ENCODE data around the gene UNC5B. TPM values are rescaled to one million over a fixed set of nuclear protein-coding genes. Genes with fewer than 3 reads are reported as not detected.
A peak's percentile ranks its signal among the peaks of the same experiment; 100 is the strongest.
"Not testable (repeated sequence)": the region's sequence is repeated elsewhere in the genome, so short reads cannot be mapped to it uniquely, and the experiment has no call there.

The UNC5B gene
- total RNA-seq, 1 donor from 2014 or later = not detected

DNA sequence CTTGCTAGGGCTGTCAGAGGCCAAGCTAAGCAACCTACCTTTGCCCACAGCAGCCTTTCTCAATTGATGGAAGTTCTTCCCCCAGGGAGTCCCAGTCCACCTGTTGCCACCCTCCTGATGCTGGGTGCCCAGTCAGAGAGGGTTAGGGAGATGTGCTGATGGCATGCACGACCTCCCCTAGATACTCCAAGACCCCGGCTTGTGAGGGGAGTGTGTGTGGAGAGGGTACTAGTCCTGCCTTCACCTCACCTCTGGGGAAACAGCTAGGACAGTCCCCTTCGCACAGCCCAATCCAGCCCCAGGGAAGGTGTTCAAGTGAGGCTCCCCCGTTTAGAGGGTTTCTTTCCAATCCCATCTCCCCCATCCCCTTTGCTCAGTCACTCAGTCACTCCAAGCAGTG, 1.3 kb upstream of the UNC5B start:
- DNase-seq (ENCODE audit: low spot score) = no peak
- H3K27ac Mint-ChIP-seq = no peak overlapping the region
- intact Hi-C loops (cut with micrococcal nuclease) = no loop called here

DNA sequence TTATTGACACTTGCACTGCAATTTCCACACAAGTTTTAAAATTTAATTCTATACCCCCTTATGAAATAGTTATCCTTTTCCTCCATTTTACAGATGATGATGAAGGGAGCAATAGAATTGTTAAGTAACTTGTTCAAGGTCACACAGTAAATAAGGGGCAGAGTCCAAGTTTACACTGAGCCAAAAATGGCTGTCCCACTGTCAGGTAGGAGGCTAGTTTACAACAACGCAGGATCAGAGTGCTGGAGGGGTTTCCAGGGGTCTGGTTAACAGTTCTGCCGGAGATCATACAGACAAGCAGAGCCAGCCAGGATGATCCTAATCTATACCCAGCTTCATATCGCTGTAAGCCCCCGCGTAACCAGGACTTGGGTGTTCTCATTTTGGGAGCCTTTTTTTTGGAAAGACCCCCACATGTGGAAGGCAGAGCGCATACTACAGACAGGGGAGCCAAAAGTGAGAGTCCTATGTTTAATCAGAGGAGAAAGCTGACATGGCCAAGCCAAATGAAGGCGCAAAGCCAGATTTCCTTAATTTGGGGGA, 524 bp upstream of the UNC5B start:
- H3K27me3 Mint-ChIP-seq (ENCODE audit: low read depth) = peaks cover 73% of the 10 kb centered on the region
- H3K27ac Mint-ChIP-seq = no peak overlapping the region
- no peaks in the 10 kb centered on the region for H3K4me1 Mint-ChIP-seq (ENCODE audit: low read depth)
- no peaks in the 10 kb centered on the region for H3K36me3 Mint-ChIP-seq (ENCODE audit: low read depth)
- no peak for DNase-seq (ENCODE audit: low spot score)
- H3K9me3 Mint-ChIP-seq = no peaks in the 10 kb centered on the region
- H3K4me3 Mint-ChIP-seq (ENCODE audit: low read depth) = no peak overlapping the region
- intact Hi-C loops (cut with micrococcal nuclease) = no loop called here

More for the DNA sequence above, 1.3 kb upstream of the UNC5B start:
- no peaks in the 10 kb centered on the region for H3K36me3 Mint-ChIP-seq (ENCODE audit: low read depth)
- no peak overlapping the region for H3K4me3 Mint-ChIP-seq (ENCODE audit: low read depth)
- H3K4me1 Mint-ChIP-seq (ENCODE audit: low read depth) = no peaks in the 10 kb centered on the region
- no peaks in the 10 kb centered on the region for H3K9me3 Mint-ChIP-seq
- peaks cover 70% of the 10 kb centered on the region for H3K27me3 Mint-ChIP-seq (ENCODE audit: low read depth)

DNA sequence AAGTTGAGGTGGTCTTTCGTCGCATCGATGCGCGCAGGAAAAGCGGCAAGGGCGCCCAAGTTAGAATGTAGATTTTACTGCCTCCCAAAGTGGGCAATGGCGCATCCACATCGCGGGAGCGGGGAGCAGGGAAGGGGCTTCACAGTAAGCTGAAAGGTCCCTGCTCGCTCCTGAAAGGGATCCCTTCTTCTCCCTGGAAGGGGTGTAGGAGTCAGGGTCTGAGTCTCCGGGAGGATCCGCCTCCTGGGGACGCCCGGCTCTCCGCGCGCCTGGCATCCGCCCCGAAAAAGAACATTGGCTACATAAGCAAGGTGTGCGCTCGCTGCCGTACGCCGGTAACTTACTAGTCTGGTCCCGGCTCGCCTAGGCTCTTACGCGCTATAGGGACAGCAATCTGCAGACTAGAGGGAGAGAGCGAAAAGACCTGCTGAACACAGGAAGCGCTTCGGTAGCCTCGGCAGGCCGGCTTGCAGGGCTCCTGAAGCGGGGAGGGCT, 804 bp downstream of the UNC5B start:
- intact Hi-C loops (cut with micrococcal nuclease) = no loop called here
- peaks cover 73% of the 10 kb centered on the region for H3K27me3 Mint-ChIP-seq (ENCODE audit: low read depth)
- peak; percentile 19 for DNase-seq (ENCODE audit: low spot score)
- no peaks in the 10 kb centered on the region for H3K9me3 Mint-ChIP-seq
- peaks cover 4% of the 10 kb centered on the region for H3K4me1 Mint-ChIP-seq (ENCODE audit: low read depth)
- peak overlapping the region; percentile 17 for H3K4me3 Mint-ChIP-seq (ENCODE audit: low read depth)
- no peaks in the 10 kb centered on the region for H3K36me3 Mint-ChIP-seq (ENCODE audit: low read depth)
- no peak overlapping the region for H3K27ac Mint-ChIP-seq

DNA sequence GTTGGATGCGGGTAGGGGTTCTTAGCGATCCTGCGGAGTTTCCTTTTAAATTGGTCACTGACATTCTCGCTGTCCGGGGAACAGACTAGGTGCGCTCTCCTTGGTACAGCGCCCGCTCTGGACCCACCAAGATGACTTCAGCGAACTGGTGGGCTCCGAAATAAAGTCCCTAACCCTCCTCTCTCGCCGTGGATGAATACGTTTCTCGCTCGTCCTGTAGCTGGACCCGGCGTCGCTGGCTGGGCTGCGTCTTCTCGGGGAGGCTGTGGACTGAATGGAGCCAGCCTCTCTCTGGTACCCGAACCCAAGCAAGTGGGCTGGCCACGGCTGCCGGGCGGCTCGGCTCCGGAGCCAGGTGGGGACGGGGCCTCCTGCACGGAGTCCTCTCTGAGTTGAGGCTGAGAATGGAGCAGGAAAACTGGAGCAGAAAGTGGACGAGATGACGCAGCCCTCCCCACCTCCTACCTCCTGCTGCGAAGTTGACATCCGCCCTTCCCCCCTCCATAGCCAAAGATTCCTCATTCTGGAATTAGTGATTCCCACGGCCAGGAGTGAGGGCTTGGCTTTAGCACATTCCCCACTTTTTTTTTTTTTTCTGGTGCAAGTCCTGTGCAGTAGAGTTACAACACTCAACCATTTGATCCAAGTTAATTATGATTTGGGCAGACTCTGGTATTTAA, 1.5 kb downstream of the UNC5B start:
- intact Hi-C loops (cut with micrococcal nuclease) = no loop called here
- Mint-ChIP-seq H3K27ac (no peak overlapping the region), H3K27me3 (ENCODE audit: low read depth) (peaks cover 76% of the 10 kb centered on the region)

DNA sequence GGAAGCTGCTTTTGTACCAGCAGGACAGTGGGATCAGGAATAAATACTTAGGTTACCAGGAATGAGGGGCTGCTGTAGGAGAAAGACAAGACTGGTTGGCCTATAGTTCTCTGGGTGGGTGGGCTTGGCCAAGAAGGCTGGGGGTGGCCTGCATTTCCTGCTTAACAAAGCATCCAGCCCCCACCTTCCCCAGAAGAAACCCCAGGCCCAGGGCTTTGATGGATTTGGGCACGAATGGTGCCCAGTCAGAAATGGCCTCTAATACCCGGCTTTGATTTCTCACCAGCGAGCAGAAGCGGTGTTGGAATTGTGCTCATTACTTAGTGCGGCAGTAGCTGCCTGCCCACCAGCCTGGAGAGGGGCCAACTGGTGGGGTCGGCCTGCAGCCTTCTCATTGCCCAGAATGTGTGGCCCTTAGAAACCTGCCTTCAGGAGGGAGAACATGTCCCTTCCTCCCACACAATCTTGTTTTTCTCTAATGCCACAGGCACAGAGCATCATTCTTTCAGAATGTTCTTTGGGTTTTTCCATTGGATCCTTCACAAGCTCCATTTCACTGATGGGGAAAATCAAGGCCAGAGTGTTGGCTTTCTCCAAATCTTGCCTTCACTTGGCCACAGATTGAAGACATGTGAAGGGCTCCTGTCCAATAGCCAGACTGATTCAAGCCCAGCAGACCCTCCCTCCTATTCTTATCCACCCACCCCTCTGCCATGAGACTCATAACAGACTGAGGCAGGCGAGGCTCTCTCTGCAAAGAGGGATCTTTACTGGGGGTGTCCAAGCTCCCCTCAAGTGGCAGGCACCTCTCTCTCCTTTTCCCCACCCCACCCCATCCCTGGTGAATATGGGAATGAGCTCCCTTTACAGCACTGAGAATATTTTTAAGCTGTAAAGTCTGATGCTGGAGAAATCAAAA, 2.5 kb downstream of the UNC5B start:
- H3K4me3 Mint-ChIP-seq (ENCODE audit: low read depth) = no peak overlapping the region
- H3K9me3 Mint-ChIP-seq = no peaks in the 10 kb centered on the region
- H3K27me3 Mint-ChIP-seq (ENCODE audit: low read depth) = peaks cover 74% of the 10 kb centered on the region
- peaks cover 4% of the 10 kb centered on the region for H3K4me1 Mint-ChIP-seq (ENCODE audit: low read depth)
- no peaks in the 10 kb centered on the region for H3K36me3 Mint-ChIP-seq (ENCODE audit: low read depth)
- no peak overlapping the region for H3K27ac Mint-ChIP-seq
- no peak for DNase-seq (ENCODE audit: low spot score)
- intact Hi-C loops (cut with micrococcal nuclease) = no loop called here

More for the DNA sequence above, 1.5 kb downstream of the UNC5B start:
- peaks cover 4% of the 10 kb centered on the region for H3K4me1 Mint-ChIP-seq (ENCODE audit: low read depth)
- H3K36me3 Mint-ChIP-seq (ENCODE audit: low read depth) = no peaks in the 10 kb centered on the region
- H3K9me3 Mint-ChIP-seq = no peaks in the 10 kb centered on the region
- H3K4me3 Mint-ChIP-seq (ENCODE audit: low read depth) = no peak overlapping the region
- no peak for DNase-seq (ENCODE audit: low spot score)

DNA sequence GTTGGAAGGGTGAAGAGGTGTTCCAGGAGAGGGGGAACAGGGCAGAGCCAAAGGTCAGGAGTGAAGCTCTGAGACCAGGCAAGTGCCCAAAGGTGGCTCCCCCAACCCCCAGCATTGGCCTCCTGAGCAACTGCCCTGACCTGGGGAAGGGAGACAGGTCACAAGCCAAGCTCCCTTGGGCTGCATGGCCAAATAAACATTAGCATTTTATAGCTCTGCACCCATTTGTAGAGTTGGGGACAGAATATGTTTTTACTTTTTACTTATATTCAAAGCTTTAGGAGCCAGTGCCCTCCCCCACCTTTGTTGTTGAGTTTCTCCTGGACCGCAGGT, 4.0 kb downstream of the UNC5B start:
- no peaks in the 10 kb centered on the region for H3K36me3 Mint-ChIP-seq (ENCODE audit: low read depth)
- DNase-seq (ENCODE audit: low spot score) = no peak
- H3K27me3 Mint-ChIP-seq (ENCODE audit: low read depth) = peaks cover 63% of the 10 kb centered on the region
- no peak overlapping the region for H3K4me3 Mint-ChIP-seq (ENCODE audit: low read depth)
- no peaks in the 10 kb centered on the region for H3K9me3 Mint-ChIP-seq
- H3K27ac Mint-ChIP-seq = no peak overlapping the region
- H3K4me1 Mint-ChIP-seq (ENCODE audit: low read depth) = peaks cover 4% of the 10 kb centered on the region
- intact Hi-C loops (cut with micrococcal nuclease) = no loop called here

DNA sequence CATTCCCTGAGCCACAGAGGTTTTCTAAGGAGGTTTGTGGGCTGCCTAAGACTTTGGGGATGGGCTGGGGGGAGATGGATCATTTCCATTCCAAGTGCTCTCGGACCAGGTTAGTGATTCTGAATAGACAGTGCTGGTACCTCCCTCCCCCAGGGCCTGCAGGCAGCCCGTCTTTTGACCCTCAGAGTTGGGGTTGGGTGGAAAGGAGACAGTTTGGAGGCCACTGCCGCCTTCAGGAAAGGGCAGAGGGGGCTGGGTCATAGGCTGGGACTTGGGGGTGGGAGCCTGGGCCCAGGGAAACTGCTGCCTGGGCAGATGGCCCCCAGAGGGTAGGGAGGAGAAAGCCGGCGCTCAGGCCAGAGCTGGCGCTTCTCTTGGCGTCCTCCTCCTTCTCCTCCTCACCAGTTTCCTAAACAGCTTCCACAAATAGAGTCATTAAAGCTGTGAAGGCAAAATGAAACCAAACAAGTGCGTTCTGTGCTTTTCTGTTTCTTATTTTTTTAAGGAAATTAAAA, 4.4 kb downstream of the UNC5B start:
- intact Hi-C loops (cut with micrococcal nuclease) = no loop called here
- H3K4me1 Mint-ChIP-seq (ENCODE audit: low read depth) = peaks cover 4% of the 10 kb centered on the region
- peaks cover 59% of the 10 kb centered on the region for H3K27me3 Mint-ChIP-seq (ENCODE audit: low read depth)
- H3K36me3 Mint-ChIP-seq (ENCODE audit: low read depth) = no peaks in the 10 kb centered on the region
- no peak overlapping the region for H3K4me3 Mint-ChIP-seq (ENCODE audit: low read depth)
- no peak overlapping the region for H3K27ac Mint-ChIP-seq
- H3K9me3 Mint-ChIP-seq = no peaks in the 10 kb centered on the region
- DNase-seq (ENCODE audit: low spot score) = no peak

DNA sequence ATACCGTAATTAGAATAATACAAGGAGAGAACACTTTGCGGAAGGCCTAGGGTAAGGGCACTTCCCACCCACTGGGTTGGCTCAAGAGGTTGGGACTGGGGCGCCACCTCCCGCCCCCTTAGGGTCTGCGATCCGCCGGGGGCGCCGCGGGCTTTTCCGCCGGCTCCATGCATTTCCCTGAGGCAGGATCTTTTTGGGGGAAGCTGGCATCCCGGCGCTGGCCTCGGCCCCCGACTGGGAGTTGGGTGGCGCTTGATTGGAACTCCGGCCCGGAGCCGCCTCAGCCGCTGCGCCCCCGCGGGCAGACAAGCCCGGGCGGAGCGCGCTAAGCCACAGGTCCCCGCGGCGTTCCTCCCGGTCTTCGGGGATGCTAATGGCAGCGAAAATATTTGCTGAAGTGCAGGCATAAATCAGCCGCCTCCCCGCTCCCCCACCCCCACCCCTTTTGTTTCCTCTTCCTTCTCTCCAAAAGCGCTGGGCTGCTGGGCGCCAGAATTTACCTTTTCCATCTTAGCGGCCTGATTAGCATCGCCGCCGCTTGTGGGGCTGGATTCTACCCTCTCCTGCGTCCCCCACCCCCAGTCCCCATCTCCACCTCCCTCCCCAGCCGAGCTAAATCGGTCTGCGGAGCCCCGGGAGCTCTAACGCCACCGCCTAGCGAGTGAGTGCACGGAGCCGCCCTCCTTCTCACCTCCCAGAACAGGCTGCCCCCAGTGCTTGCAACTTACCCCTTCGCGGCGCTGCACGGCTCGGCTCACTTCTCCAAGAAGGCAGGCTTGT, 5.1 kb downstream of the UNC5B start:
- Mint-ChIP-seq H3K27ac (no peak overlapping the region), H3K4me3 (ENCODE audit: low read depth) (peak overlapping the region; percentile 30), H3K9me3 (no peaks in the 10 kb centered on the region), H3K36me3 (ENCODE audit: low read depth) (no peaks in the 10 kb centered on the region), H3K27me3 (ENCODE audit: low read depth) (peaks cover 56% of the 10 kb centered on the region), H3K4me1 (ENCODE audit: low read depth) (peaks cover 4% of the 10 kb centered on the region)
- DNase-seq (ENCODE audit: low spot score) = no peak
- intact Hi-C loops (cut with micrococcal nuclease) = no loop called here

DNA sequence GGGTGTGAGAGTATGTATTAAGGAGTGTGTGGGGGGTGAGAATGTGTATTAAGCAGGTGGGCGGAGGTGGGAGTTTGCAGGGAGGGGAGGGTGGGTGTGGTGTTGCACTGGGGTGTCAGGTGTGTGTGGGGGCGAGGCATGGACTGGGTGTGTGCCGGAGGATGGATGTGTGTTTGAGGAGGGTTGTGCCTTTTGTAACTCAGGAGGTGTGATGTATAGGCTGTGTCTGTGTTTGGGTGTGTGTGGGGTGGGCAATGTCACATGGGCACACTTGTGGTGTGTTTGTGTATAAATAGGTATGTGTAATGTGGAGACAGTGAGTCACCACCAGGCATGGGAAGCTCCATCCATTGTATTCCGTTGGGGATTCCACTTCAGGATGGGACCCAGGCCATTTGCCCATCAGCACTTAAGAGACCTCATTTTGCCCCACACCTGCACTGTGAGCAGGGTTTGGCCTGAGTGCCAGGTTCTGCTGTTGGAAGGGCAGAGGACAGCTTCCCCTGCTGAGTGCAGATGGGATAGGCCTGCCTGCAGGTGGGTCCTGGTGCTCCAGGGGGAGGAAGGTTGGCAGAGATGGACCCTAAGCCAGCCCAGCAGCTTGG, 5.8 kb downstream of the UNC5B start:
- DNase-seq (ENCODE audit: low spot score) = no peak
- H3K36me3 Mint-ChIP-seq (ENCODE audit: low read depth) = no peaks in the 10 kb centered on the region
- H3K9me3 Mint-ChIP-seq = no peaks in the 10 kb centered on the region
- H3K27ac Mint-ChIP-seq = no peak overlapping the region
- peaks cover 53% of the 10 kb centered on the region for H3K27me3 Mint-ChIP-seq (ENCODE audit: low read depth)
- H3K4me1 Mint-ChIP-seq (ENCODE audit: low read depth) = peaks cover 4% of the 10 kb centered on the region
- intact Hi-C loops (cut with micrococcal nuclease) = no loop called here
- H3K4me3 Mint-ChIP-seq (ENCODE audit: low read depth) = peak overlapping the region; percentile 30

DNA sequence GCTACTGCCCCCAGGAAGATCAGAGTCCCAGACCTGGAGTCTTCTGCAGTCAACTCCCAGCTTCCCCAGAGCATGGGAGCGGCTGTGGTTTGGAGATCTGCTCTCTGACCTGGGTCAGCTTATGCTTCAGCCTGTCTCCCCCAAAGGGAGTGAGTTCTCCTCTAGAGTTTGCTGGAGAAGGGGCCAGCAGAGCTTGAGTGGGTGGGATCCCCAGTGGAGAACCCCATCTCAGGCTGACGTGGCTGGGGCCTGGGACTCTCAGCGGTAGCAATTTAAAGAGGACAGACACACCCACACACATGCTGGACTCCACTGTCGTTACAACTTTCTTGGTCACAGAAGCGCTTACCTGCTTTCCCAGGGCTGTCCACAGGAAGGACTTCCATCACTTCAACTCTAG, 6.3 kb downstream of the UNC5B start:
- peaks cover 4% of the 10 kb centered on the region for H3K4me1 Mint-ChIP-seq (ENCODE audit: low read depth)
- intact Hi-C loops (cut with micrococcal nuclease) = no loop called here
- H3K27me3 Mint-ChIP-seq (ENCODE audit: low read depth) = peaks cover 50% of the 10 kb centered on the region
- H3K27ac Mint-ChIP-seq = no peak overlapping the region
- H3K36me3 Mint-ChIP-seq (ENCODE audit: low read depth) = no peaks in the 10 kb centered on the region
- H3K9me3 Mint-ChIP-seq = no peaks in the 10 kb centered on the region
- no peak overlapping the region for H3K4me3 Mint-ChIP-seq (ENCODE audit: low read depth)
- DNase-seq (ENCODE audit: low spot score) = no peak

DNA sequence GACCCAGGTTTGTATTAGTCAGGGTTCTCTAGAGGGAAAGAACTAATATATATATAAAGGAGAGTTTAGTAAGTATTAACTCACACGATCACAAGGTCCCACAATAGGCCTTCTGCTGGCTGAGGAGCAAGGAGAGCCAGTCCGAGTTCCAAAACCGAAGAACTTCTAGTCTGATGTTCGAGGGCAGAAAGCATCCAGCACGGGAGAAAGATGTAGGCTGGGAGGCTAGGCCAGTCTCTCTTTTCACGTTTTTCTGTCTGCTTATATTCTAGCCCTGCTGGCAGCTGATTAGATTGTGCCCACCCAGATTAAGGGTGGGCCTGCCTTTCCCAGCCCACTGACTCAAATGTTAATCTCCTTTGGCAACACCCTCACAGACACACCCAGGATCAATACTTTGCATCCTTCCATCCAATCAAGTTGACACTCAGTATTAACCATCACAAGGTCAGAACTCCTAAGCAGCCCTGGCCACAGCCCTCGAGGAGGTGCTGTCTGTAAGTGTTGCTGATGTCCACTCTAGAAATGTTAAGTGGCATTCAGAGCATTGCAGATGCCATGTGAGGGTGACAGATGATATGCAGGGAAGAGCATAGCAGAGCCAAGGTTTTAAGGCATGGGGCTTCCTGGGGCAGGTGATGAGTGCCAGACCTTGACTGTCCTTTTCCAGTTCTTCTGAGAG, 7.0 kb downstream of the UNC5B start:
- H3K27me3 Mint-ChIP-seq (ENCODE audit: low read depth) = peaks cover 43% of the 10 kb centered on the region
- DNase-seq (ENCODE audit: low spot score); H3K4me3 Mint-ChIP-seq (ENCODE audit: low read depth); H3K4me1 Mint-ChIP-seq (ENCODE audit: low read depth); H3K36me3 Mint-ChIP-seq (ENCODE audit: low read depth); H3K9me3 Mint-ChIP-seq; intact Hi-C loops (cut with micrococcal nuclease); H3K27ac Mint-ChIP-seq: not testable (repeated sequence)
